Activated naive CD4-positive, alpha-beta T cell (primary cell): ENCODE data around the gene CR2.
"Not testable (repeated sequence)": the region's sequence is repeated elsewhere in the genome, so short reads cannot be mapped to it uniquely, and the experiment has no call there.

Source experiments
- DNase-seq, 4 experiments: peaks; one replicate each; lab custom pipeline; 2025; lab: John Stamatoyannopoulos, UW

Gene CR2

DNA sequence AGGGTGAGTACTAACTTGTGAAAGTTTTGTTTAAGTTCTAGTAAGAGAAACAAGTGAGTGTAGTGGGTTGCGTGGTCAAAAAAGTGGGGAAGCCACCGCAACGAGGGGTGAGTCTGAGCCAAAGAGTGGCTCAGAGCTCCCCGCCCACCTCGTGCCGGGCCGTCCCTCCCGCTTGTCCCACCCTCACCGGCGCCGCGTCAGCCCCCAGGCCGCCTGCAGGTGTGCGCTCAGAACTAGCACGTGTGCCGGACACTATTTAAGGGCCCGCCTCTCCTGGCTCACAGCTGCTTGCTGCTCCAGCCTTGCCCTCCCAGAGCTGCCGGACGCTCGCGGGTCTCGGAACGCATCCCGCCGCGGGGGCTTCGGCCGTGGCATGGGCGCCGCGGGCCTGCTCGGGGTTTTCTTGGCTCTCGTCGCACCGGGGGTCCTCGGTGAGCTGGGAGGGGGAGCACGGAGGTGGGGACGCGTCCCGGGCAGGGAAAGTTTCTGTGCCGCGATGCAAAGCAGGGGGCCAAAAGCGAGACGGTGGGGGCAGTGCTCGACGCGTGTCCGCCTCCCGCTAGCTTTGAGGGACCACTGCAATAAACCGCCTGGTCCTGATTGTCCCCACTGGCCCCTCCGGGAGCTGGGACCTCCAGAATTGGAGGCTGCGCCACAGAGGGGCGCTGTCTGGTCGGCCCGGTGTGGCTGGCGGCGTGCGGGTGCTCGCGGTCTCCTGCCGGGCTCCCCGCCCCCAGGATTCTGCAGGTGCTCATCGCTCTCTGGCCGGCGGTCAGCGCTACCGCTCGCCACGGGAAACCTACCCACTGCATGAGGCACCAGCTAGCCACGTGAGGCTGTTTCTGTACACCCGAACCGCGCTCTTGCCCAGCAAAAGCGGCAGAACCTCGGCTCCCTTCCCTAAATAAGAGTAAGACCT lies at the start of gene CR2:
TSS of gene CR2 (plus strand) at position 283 of the 919 bp plus-strand sequence. CDS start at position 374, 91 bp downstream.
- peak in 3 of 4 experiments; percentile 3 to 21 (median 6) for DNase-seq

- DNase-seq: no peak
Observed at GRCh38 chr1:207404849-207405525, 49.1 kb upstream of the CR2 start.

GRCh38 chr1:207405814-207406213 lies 48.3 kb upstream of the CR2 start:
- no peak for DNase-seq

DNA sequence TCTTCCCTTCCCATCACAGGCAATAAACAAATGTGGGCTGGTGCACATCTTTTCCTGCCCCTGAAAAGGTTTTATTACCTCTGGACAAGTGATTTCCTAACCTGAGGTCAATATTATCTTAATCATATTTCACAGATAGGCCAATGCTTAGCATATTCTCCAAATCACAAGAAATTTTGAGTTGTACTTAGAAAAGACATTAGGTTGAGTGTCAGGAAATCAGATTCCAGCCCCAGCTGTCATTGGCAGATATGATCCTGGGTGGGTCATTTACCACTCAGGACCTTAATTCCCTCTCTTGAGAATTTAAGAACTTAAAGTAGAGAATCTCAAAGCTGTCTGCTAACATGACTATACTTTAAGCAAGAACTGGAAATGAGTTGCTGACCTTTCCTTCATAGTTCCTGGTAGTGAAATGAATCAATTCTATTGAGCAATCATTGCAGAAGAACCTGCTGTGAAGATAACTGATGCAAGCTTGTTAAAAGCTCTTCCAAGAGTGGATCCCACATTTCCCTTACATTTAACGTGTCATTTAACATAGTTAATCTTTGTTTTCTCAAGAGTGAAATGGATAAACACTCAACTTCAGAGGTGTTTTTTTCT lies 46.4 kb upstream of the CR2 start:
- no peak for DNase-seq

- DNase-seq: no peak
Observed at GRCh38 chr1:207412845-207413244, 41.3 kb upstream of the CR2 start.

DNA sequence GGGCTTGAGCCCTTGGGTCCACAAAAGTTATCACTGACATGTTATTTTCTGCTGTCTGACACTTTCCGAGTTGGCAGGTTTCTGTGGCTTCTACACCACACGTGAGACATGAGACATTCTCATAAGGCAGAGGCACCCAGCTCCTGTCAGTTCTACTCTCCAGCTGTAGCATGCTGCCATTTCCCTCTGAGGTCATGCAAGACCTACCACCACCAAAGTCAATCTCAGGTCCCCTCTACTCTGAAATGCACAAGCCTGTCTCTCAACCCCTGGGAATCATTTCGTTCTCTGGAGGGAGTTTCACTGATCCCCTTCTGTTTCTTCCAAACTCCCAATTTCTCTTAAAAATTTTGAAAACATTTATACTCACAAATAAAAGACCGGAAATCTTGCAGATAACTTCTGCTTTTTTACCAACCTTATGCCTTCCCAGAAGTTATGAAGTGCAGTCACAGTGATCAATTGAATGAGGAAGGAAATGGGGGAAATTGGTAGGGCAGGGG lies 39.5 kb upstream of the CR2 start:
- DNase-seq: peak in 1 of 4 experiments; percentile 0

- no peak for DNase-seq
Observed at GRCh38 chr1:207417076-207417475, 37.1 kb upstream of the CR2 start.

- no peak for DNase-seq
Observed at GRCh38 chr1:207418351-207418750, 35.8 kb upstream of the CR2 start.

DNA sequence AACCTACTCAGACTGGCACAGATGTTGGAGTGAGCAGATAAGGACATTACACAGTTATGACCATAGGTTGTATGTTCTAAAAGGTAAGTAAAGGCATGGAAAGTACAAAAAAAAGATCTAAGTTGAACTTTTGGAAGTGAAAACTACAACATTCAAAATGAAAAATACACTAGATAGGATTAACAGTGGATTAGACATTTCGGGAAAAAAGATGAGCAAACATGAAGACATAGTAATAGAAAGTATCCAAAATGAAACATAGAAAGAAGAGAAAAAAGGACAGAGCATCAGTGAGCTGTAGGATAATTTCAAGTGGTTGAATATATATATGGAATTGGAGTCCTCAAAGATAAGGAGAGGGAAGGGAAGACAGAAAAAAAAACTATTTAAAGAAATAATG lies 34.0 kb upstream of the CR2 start:
- no peak for DNase-seq

- DNase-seq: no peak
Observed at GRCh38 chr1:207421078-207421477, 33.0 kb upstream of the CR2 start.

DNA sequence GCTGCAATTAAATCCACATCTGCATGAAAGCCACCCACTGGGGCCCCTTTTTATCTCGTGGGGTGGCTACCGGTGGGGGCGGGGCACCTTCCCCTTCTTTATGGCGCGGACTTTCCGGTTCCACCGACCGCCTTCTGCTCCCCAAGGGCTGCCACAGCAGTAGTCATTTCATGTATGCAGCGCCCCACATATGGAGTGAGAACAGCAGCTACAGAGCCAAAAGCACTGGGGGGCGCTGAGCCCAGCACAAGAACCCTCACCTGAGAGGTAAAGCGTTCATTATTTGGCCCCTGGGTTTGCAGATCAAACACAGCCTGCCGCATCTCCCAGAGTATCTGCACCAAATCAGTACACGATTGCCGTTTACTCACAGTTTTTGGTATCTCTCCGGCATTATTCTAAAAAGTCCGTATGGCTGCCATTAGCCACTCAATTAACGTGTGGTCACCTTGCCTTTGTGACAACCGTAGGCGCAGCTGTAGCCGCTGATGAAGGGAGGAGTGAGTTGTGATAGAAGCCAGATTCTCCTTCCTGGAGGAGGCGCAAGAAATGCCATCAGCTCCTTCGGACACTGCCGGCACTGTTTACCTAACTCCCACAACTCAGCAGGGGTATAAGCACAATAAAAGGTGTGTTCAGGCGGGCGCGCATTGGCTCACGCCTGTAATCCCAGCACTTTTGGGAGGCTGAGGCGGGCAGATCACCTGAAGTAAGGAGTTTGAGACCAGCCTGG lies 30.4 kb upstream of the CR2 start:
- no peak for DNase-seq

GRCh38 chr1:207424570-207425131 lies 29.5 kb upstream of the CR2 start:
- no peak for DNase-seq

DNA sequence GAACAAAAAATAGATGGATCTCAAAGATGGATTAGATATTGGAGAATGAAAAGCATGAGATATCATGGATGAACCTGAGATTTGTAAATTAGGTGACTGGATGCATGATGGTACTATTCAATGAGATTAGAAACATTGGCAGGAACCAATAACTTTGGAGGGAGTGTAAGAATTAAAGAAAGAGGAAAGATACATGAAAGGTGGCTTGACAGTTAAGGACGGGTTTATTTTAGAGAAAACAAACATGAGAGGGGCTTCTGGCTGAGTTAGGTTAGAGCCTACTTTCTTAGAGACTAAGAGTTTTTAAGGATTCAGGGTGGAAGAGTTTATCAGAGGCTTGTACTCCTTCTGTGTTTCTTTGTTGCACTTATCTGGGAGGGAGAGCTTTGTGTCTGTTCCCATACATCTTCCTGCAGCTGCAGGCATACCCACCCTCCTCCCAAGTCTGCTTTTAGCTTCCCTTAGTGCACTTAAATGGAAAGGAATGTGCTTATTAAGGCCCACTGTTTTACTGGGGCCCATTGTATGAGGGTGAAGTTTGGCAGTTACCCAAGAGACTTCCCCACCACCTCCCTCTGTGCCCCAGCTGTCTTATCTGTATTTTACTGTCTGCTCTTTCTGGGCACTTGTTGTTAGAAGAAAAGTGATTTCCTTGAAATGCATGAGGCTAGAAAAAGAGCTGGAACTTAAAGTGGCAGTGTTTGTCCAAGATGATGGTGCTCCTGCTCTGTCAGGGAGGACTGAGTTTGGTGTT lies 26.1 kb upstream of the CR2 start:
- DNase-seq: no peak

DNA sequence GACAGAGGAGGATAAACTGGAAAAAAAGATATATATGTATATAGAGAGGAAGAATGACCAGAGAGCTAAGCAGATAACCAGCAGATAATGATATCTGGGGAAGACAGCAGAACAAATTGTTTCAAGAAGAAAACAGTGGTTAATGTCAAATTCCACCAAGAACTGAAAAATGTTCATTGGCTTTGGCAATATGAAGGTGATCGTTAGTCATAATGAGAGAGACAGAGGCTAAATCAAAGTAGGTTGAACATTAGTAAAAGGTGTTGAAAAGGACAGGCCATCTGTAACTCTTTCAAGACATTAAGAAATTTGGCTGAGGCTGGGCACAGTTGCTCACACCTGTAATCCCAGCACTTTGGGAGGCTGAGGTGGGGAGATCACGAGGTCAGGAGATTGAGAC lies 25.3 kb upstream of the CR2 start:
- no peak for DNase-seq

DNA sequence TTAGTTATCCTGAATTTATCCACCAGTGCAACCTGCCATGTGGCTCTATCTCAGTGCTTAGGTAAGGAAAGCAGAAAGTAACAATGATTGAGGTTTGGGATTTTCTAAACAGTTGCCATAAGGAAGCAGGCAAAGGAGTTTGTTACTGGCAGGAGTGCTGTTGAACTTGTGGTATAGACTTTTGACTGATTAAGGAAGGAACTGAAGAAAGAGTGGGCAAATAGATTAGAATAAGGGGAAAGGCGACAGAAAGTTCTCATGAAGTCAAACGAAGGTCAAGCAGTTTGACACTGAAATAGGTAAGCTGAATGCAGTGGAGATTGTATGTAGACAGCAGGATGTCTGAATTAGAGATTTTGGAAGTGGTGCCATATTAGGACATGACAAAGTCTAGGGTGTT lies 24.2 kb upstream of the CR2 start:
- no peak for DNase-seq

- DNase-seq: no peak
Observed at GRCh38 chr1:207430602-207431001, 23.5 kb upstream of the CR2 start.

DNA sequence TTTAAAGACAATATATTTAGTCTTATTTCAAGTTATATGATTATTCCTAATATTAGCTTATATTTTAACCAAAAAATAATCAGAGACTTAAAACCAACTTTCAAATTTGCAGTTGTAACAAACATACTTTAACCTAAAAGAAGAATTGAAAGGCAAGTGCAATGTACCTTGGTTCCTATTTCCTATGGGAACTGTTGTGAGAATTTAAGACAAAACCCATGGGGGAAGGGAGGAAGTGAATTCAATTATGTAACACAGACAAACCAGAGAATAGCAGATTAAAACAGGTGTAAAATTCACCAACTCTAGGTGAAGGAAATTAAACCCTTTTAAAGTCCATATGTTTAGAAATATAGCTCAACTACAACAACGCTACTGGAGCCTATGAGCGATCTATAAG lies 22.6 kb upstream of the CR2 start:
- no peak for DNase-seq

DNA sequence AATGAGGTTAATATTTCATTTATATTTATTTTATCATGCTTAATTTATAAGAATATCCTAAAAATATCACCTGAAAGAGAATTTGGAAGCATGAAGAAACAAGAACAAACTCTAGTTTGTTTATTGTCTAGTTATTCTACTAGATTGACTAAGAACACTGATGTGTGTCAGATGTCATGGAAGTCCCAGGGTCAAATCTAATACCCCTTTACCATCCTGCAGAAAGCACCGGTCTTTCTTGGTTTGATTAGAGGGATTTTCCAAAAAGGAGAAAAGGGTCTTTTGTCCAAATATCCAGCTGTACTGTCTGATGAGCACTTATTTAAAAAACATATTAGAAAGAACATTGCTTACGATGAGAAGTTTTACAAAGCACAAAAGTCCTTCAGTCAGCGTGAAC lies 20.7 kb upstream of the CR2 start:
- no peak for DNase-seq

DNA sequence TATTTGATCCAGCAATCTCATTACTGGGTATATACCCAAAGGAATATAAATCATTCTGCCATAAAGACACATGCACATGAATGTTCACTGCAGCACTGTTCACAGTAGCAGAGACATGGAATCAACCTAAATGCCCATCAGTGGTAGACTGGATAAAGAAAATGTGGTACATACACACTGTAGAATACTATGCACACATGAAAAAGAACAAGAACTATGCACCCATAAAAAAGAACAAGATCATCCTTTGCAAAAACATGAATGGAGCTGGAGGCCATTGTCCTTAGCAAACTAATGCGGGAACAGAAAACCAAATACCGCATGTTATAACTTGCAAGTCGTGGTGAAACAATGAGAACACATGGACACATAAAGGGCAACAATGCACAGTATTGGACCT lies 17.4 kb upstream of the CR2 start:
- DNase-seq: not testable (repeated sequence)

- DNase-seq: no peak
Observed at GRCh38 chr1:207440626-207441025, 13.5 kb upstream of the CR2 start.
